GM19463 (cell line): Measurements from ENCODE around the gene INPP5F.

Experiments used
- ATAC-seq: cut with Tn5 transposase; IDR thresholded peaks from one replicate; pipeline ENCODE4 v1.9.1; 2021; ENCODE audit warnings: mild to moderate bottlenecking, moderate library complexity; ENCODE audit not compliant: unreplicated experiment

The INPP5F gene

GRCh38 chr10:119807960-119808697 lies 82.3 kb downstream of the INPP5F start:
- no peak for ATAC-seq

- no peak for ATAC-seq
Measured at GRCh38 chr10:119811122-119811521, 85.3 kb downstream of the INPP5F start.

GRCh38 chr10:119812684-119813083 lies 86.8 kb downstream of the INPP5F start:
- ATAC-seq: no peak

- no peak for ATAC-seq
Measured at GRCh38 chr10:119815671-119816070, 89.8 kb downstream of the INPP5F start.

- ATAC-seq: no peak
Measured at GRCh38 chr10:119817991-119818888, 92.4 kb downstream of the INPP5F start.

- ATAC-seq: no peak
Measured at GRCh38 chr10:119818889-119819270, 93.0 kb downstream of the INPP5F start.

GRCh38 chr10:119821182-119821581 lies 95.3 kb downstream of the INPP5F start:
- ATAC-seq: no peak

- ATAC-seq: no peak
Measured at GRCh38 chr10:119824299-119824698, 98.4 kb downstream of the INPP5F start.

GRCh38 chr10:119826771-119827170 lies 100.9 kb downstream of the INPP5F start:
- ATAC-seq: no peak

- no peak for ATAC-seq
Measured at GRCh38 chr10:119827430-119827829, 101.6 kb downstream of the INPP5F start.

GRCh38 chr10:119829429-119829828 lies 103.6 kb downstream of the INPP5F start:
- ATAC-seq: no peak

GRCh38 chr10:119830851-119831250 lies 105.0 kb downstream of the INPP5F start:
- no peak for ATAC-seq

- ATAC-seq: no peak
Measured at GRCh38 chr10:119831656-119832055, 105.8 kb downstream of the INPP5F start.

GRCh38 chr10:119832951-119833350 lies 107.1 kb downstream of the INPP5F start:
- ATAC-seq: no peak

- ATAC-seq: no peak
Measured at GRCh38 chr10:119834188-119834587, 108.3 kb downstream of the INPP5F start.

- no peak for ATAC-seq
Measured at GRCh38 chr10:119845656-119846055, 119.8 kb downstream of the INPP5F start.

- ATAC-seq: no peak
Measured at GRCh38 chr10:119849031-119849789, 123.4 kb downstream of the INPP5F start.

GRCh38 chr10:119849944-119850343 lies 124.1 kb downstream of the INPP5F start:
- no peak for ATAC-seq

- ATAC-seq: no peak
Measured at GRCh38 chr10:119852277-119852676, 126.4 kb downstream of the INPP5F start.

GRCh38 chr10:119852822-119853221 lies 127.0 kb downstream of the INPP5F start:
- no peak for ATAC-seq

- no peak for ATAC-seq
Measured at GRCh38 chr10:119853574-119853973, 127.7 kb downstream of the INPP5F start.
